A673 (cell line): ENCODE data around the gene PPP1R13L. TPM values are rescaled to one million over a fixed set of nuclear protein-coding genes. Genes with fewer than 3 reads are reported as not detected.
A peak's percentile ranks its signal among the peaks of the same experiment; 100 is the strongest.

Experiments used
- BruUV-seq: library from RNA; stranded (reverse); fragments of 400-500 nt; replicated peaks from 2 replicates; lab custom pipeline; 2021; lab: Mats Ljungman, UMichigan
- CTCF ChIA-PET: fragments of 300-600 bp; sonication (Branson Sonifier 250); formaldehyde crosslinking; loops from one replicate; lab custom pipeline; 2022; ENCODE audit warnings: antibody characterized with exemption; lab: Charles Lee
- POLR2A ChIA-PET: fragments of 300-600 bp; sonication (Branson Sonifier 250); formaldehyde crosslinking; loops from one replicate; lab custom pipeline; 2022; ENCODE audit warnings: antibody characterized with exemption; ENCODE audit not compliant: low non-redundant PET; lab: Charles Lee
- DNase-seq: peaks from one replicate; pipeline ENCODE4 v3.0.0-alpha.2; 2015; ENCODE audit warnings: low spot score
- H3K27ac ChIP-seq: fragments of 200-600 bp; sonication (generic); 2 replicates; pipeline ENCODE4 v1.5.1; 2016; ENCODE audit warnings: mixed run types, low read depth, mild to moderate bottlenecking, mixed read lengths, antibody characterized with exemption, low read length; ENCODE audit not compliant: poor library complexity, severe bottlenecking
- H3K27me3 ChIP-seq: fragments of 200-600 bp; sonication (generic); replicated peaks from 2 replicates; pipeline ENCODE4 v1.6.1; 2017; ENCODE audit warnings: mixed run types, low read depth, mild to moderate bottlenecking, mixed read lengths, antibody characterized with exemption, low read length; ENCODE audit not compliant: insufficient read depth, poor library complexity
- H3K36me3 ChIP-seq: fragments of 200-600 bp; sonication (generic); 2 replicates; pipeline ENCODE4 v1.6.1; 2016; ENCODE audit warnings: mixed run types, mild to moderate bottlenecking, mixed read lengths, antibody characterized with exemption, low read length; ENCODE audit not compliant: insufficient read depth, poor library complexity, severe bottlenecking
- H3K4me1 ChIP-seq: fragments of 200-600 bp; sonication (generic); 2 replicates; pipeline ENCODE4 v1.6.1; 2017; ENCODE audit warnings: mixed run types, mild to moderate bottlenecking, mixed read lengths, antibody characterized with exemption, low read length; ENCODE audit not compliant: insufficient read depth, poor library complexity, severe bottlenecking
- H3K4me3 ChIP-seq: fragments of 200-600 bp; sonication (generic); 2 replicates; pipeline ENCODE4 v1.5.1; 2016; ENCODE audit warnings: low read depth, mixed run types, mild to moderate bottlenecking, mixed read lengths, low read length; ENCODE audit not compliant: poor library complexity, severe bottlenecking
- H3K9me3 ChIP-seq: fragments of 200-600 bp; sonication (generic); 2 replicates; pipeline ENCODE4 v1.6.1; 2016; ENCODE audit warnings: mixed run types, low read depth, mild to moderate bottlenecking, mixed read lengths, antibody characterized with exemption, low read length; ENCODE audit not compliant: poor library complexity, severe bottlenecking
- CTCF ChIP-seq: fragments of 300-800, 200-600 bp; sonication (generic); conservative IDR thresholded peaks from 2 replicates; pipeline ENCODE4 v1.5.1; 2017; ENCODE audit warnings: low read depth, mild to moderate bottlenecking, antibody characterized with exemption, low read length, moderate library complexity, mixed read lengths
- EZH2 ChIP-seq: fragments of 200-600 bp; sonication (generic); IDR thresholded peaks from 2 replicates; pipeline ENCODE4 v1.6.1; 2017; ENCODE audit warnings: borderline replicate concordance, low read depth, mild to moderate bottlenecking, mixed read lengths, antibody characterized with exemption, low read length; ENCODE audit not compliant: poor library complexity, severe bottlenecking
- intact Hi-C: fragments of 100-400 bp; cut with micrococcal nuclease; formaldehyde crosslinking; loops from one replicate; pipeline ENCODE4 v1.10.0; 2022; ENCODE audit not compliant: unreplicated experiment
- total RNA-seq: library from RNA; stranded (reverse); gene quantifications from 2 replicates; pipeline ENCODE4 v1.2.3, GENCODE V29; 2021

The PPP1R13L gene
- total RNA-seq, 1 experiment from 2014 or later: 5.5 TPM

GRCh38 chr19:45403781-45404556 is 900 bp downstream of the PPP1R13L start:
- Histone ChIP-seq H3K4me3 (peak overlapping the region; percentile 68), H3K36me3 (no peaks in the 10 kb centered on the region), H3K27ac (no peak overlapping the region), H3K9me3 (no peaks in the 10 kb centered on the region), H3K4me1 (peaks cover 10% of the 10 kb centered on the region), H3K27me3 (no peaks in the 10 kb centered on the region)
- no TSS peak for BruUV-seq
- TF ChIP-seq EZH2 (no peak), CTCF (peak; percentile 52)
- ChIA-PET CTCF (interaction anchor here (0.5 to 1.2 kb wide), 3 partner anchors 13 to 75 kb away, joined by 3 to 5 read pairs (median 5); no protein-coding TSS in a partner anchor), POLR2A (no interaction called here)
- intact Hi-C loops: no loop called here
- peak; percentile 48 for DNase-seq

- Histone ChIP-seq H3K4me1 (peaks cover 12% of the 10 kb centered on the region), H3K27me3 (no peaks in the 10 kb centered on the region), H3K27ac (no peak overlapping the region), H3K9me3 (no peaks in the 10 kb centered on the region), H3K4me3 (no peak overlapping the region), H3K36me3 (no peaks in the 10 kb centered on the region)
- BruUV-seq: no TSS peak
- no peak for DNase-seq
- ChIA-PET POLR2A (no interaction called here), CTCF (interaction anchor here (1.2 kb wide), 1 partner anchor 12 kb away, joined by 5 read pairs; no protein-coding TSS in a partner anchor)
- no peak for TF ChIP-seq CTCF
- no peak for TF ChIP-seq EZH2
- intact Hi-C loops: no loop called here
Measured at GRCh38 chr19:45403272-45403671, 1.6 kb downstream of the PPP1R13L start.

GRCh38 chr19:45402298-45403061 is 2.4 kb downstream of the PPP1R13L start:
- ChIA-PET CTCF (interaction anchor here (0.6 to 1.1 kb wide), 2 partner anchors 26 to 83 kb away, joined by 3 to 8 read pairs; no protein-coding TSS in a partner anchor), POLR2A (no interaction called here)
- TF ChIP-seq CTCF (peak; percentile 54), EZH2 (no peak)
- Histone ChIP-seq H3K9me3 (no peaks in the 10 kb centered on the region), H3K4me1 (peaks cover 14% of the 10 kb centered on the region), H3K27me3 (no peaks in the 10 kb centered on the region), H3K4me3 (no peak overlapping the region), H3K27ac (no peak overlapping the region), H3K36me3 (no peaks in the 10 kb centered on the region)
- intact Hi-C loops: no loop called here
- no peak for DNase-seq
- no TSS peak for BruUV-seq
